ENCODE measurements around the gene CDK8. TPM values are rescaled to one million over a fixed set of nuclear protein-coding genes. Genes with fewer than 3 reads are reported as not detected.

The CDK8 gene
- total RNA-seq, 1 experiment from 2014 or later: 25.2 TPM

DNA sequence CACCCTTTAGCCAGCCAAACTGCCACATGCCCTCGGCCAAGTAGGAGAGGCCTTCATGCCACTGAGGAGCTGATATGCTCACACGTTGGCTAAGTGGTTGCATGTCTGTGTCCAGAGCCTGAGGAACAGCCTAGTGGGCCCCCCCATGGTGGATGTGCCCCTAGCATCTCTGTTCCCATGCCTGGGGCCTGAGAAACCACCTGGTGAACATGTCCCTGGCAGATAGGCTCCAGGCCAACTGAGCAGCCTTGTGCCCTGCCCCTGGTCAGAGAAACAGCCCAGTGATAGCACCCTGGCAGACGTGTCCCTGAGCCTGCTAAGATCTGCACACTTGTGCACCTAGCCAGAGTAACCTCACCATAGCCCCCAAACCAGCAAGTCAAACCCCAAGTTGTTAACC lies 181.7 kb downstream of the CDK8 start:
- DNase-seq (ENCODE audit: extremely low read depth, low read depth): no peak

GRCh38 chr13:26436914-26437313 lies 183.0 kb downstream of the CDK8 start:
- DNase-seq (ENCODE audit: extremely low read depth, low read depth): no peak

GRCh38 chr13:26440111-26440510 lies 186.2 kb downstream of the CDK8 start:
- no peak for DNase-seq (ENCODE audit: extremely low read depth, low read depth)

DNA sequence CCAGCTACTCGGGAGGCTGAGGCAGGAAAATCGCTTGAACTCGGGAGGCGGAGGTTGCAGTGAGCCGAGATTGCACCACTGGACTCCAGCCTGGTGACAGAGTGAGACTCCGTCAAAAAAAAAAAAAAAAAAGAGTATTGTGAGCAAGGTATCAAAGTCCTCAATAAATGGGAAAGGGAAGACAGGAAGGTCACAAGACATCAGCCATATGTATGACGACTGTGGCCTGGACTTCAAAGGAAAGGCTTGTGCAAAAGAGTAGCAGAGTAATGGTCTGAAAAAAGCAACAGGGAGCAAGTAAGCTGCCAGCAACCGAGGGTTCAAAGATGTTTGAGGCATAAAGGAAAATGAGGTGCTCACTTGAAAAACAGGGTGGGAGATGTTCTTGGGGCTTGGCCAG lies 187.5 kb downstream of the CDK8 start:
- DNase-seq (ENCODE audit: extremely low read depth, low read depth): no peak

- DNase-seq (ENCODE audit: extremely low read depth, low read depth): no peak
Measured at GRCh38 chr13:26442541-26442940, 188.6 kb downstream of the CDK8 start.

DNA sequence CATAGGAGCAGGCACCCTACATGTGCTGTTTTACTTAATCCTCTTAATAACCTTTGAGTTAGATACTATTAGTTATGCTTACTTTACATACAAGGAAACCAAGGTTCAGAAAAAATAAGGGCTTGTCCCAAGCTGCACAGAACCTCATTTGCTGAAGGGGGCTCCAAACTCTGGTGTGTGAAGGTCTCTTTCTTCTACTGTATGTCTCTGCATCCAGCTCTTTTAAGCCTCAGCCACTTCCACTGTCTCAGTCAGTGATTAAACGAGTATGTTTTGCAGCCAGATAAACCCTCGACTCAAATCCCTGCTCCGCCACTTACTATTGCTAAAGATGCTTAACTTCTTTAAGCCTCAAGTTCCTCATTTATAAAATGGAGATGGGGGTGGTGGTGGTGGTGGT lies 191.2 kb downstream of the CDK8 start:
- no peak for DNase-seq (ENCODE audit: extremely low read depth, low read depth)

DNA sequence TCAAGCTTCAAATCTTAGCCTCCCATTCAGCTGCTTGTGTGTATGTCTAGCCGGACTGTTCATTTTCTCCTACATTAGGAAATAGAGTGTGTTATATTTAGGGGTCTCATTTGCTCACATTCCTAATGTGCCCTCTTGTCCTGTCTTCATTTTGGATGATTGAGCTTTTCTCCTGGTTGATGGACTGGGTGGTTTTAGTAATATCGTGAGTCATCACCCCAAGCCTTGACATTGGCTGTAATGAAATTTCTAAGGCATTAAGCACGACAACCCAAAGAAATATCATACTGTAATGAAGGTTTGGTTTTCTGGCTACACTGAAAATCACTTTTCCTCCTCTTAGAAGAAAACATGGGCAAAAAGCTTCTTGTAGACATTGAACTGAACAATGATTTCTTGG lies 192.8 kb downstream of the CDK8 start:
- DNase-seq (ENCODE audit: extremely low read depth, low read depth): no peak

DNA sequence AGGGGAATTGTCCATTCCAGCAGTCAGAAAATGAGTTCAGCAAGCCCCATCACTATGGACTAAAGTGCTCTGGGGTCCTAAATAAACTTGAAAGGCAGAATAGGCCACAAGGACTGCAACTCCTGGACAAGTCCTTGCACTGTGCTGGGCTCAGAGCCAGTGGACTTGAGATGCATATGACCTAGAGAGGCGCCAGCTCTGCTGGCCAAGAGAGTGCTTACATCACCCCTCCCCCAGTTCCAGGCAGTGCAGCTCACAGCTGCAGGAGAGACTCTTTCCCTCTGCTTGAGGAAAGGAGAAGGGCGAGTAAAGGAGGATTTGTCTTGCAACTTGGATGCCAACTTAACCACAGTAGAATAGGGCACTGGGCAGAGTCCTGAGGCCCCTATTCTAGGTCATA lies 194.1 kb downstream of the CDK8 start:
- DNase-seq (ENCODE audit: extremely low read depth, low read depth): no peak

GRCh38 chr13:26449063-26449848 lies 195.3 kb downstream of the CDK8 start:
- no peak for DNase-seq (ENCODE audit: extremely low read depth, low read depth)

Small RNA genes within 50 kb of the gene (small RNA-seq; reads per million reads assigned to genes)
- 0 reads per million in 2 experiments for gene RF02271

Other genes starting within 250 kb of the CDK8 start
- 0.61 and 0.72 TPM in 2 replicates for gene SHISA2, start 202.1 kb upstream of the CDK8 start, total RNA-seq (2014; rRNA removed; shearing (Covaris generic))
- 38.5 and 48.4 TPM in 2 replicates for gene RNF6, start 31.8 kb upstream of the CDK8 start, total RNA-seq (2014; rRNA removed; shearing (Covaris generic))